Activated CD8-positive, alpha-beta T cell treated with anti-CD3 and anti-CD28 coated beads for 36 hours (primary cell): Measurements from ENCODE around the gene TARDBP. TPM values are rescaled to one million over a fixed set of nuclear protein-coding genes. Genes with fewer than 3 reads are reported as not detected.

Source experiments
- ATAC-seq: fragments of 200-7000 bp; cut with Tn5 transposase; one replicate; pipeline ENCODE4 v1.10.0; 2021; ENCODE audit warnings: mild to moderate bottlenecking, moderate library complexity
- CTCF ChIA-PET: fragments of 350-600 bp; sonication (Branson Sonifier 250); formaldehyde crosslinking; loops from one replicate; lab custom pipeline; 2021; ENCODE audit warnings: antibody characterized with exemption; lab: Charles Lee
- POLR2A ChIA-PET: fragments of 350-600 bp; sonication (Branson Sonifier 250); formaldehyde crosslinking; loops from one replicate; lab custom pipeline; 2021; ENCODE audit warnings: antibody characterized with exemption; lab: Charles Lee
- DNase-seq: peaks from one replicate; pipeline ENCODE4 v3.0.0-alpha.2; 2020
- H3K27ac Mint-ChIP-seq: one replicate; pipeline ENCODE4 v1.8.0; 2021; ENCODE audit warnings: mild to moderate bottlenecking, mixed read lengths
- H3K27me3 Mint-ChIP-seq: one replicate; pipeline ENCODE4 v1.8.0; 2021; ENCODE audit warnings: mixed read lengths
- H3K36me3 Mint-ChIP-seq: one replicate; pipeline ENCODE4 v1.8.0; 2021; ENCODE audit warnings: low read depth, mixed read lengths
- H3K4me1 Mint-ChIP-seq: one replicate; pipeline ENCODE4 v1.8.0; 2021; ENCODE audit warnings: low read depth, mixed read lengths
- H3K4me3 Mint-ChIP-seq: one replicate; pipeline ENCODE4 v1.8.0; 2021; ENCODE audit warnings: mild to moderate bottlenecking, moderate library complexity, mixed read lengths
- H3K9me3 Mint-ChIP-seq: one replicate; pipeline ENCODE4 v1.8.0; 2021; ENCODE audit warnings: mixed read lengths
- CTCF ChIP-seq: fragments of 200-600 bp; IDR thresholded peaks from one replicate; pipeline ENCODE4 v1.8.0; 2022; ENCODE audit warnings: antibody characterized with exemption, mild to moderate bottlenecking
- intact Hi-C: fragments of 100-400 bp; cut with micrococcal nuclease; formaldehyde crosslinking; loops from one replicate; pipeline ENCODE4 v1.10.0; 2022
- total RNA-seq, 2 experiments: library from RNA; stranded (reverse); gene quantifications; one replicate each; pipeline ENCODE4 v1.2.3, GENCODE V29; 2021

The TARDBP gene
- total RNA-seq, 2 experiments from 2014 or later: 152 to 163 TPM

DNA sequence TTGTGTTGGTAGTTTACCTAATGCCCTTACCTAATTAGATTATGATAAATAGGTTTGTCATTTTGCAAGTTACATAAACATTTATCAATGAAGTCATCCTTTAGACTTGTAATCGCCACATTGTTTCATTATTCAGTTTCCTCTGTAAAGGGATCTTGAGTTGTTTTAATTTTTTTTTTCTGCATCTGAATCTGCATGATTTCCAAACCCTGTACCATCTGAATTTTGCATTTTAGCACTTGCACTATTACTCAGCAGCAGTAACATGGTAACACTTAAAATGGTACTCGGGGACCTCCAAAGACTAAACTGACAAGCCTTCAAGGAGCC lies 12.4 kb downstream of the TARDBP start:
- DNase-seq (no peak), ATAC-seq (peak; percentile 24)
- no peak for TF ChIP-seq CTCF
- Mint-ChIP-seq H3K4me1 (peaks cover 18% of the 10 kb centered on the region), H3K9me3 (no peaks in the 10 kb centered on the region), H3K36me3 (peaks cover 48% of the 10 kb centered on the region), H3K27ac (peak overlapping the region; percentile 76), H3K4me3 (no peak overlapping the region), H3K27me3 (no peaks in the 10 kb centered on the region)
- intact Hi-C loops: no loop called here
- ChIA-PET CTCF (interaction anchor here (2.4 kb wide), 1 partner anchor 12 kb away, joined by 21 read pairs; no protein-coding TSS in a partner anchor), POLR2A (interaction anchor here (0.8 to 1.5 kb wide), 4 partner anchors 11 to 28 kb away, joined by 3 to 5 read pairs (median 3); no protein-coding TSS in a partner anchor)

- Mint-ChIP-seq H3K27ac (peak overlapping the region; percentile 75), H3K27me3 (no peaks in the 10 kb centered on the region), H3K4me3 (no peak overlapping the region), H3K9me3 (no peaks in the 10 kb centered on the region), H3K36me3 (peaks cover 43% of the 10 kb centered on the region), H3K4me1 (peaks cover 18% of the 10 kb centered on the region)
- TF ChIP-seq CTCF: no peak
- ChIA-PET POLR2A (interaction anchor here (1.2 to 1.5 kb wide), 3 partner anchors 10 to 27 kb away, joined by 3 to 5 read pairs (median 3); no protein-coding TSS in a partner anchor), CTCF (interaction anchor here (2.4 kb wide), 1 partner anchor 11 kb away, joined by 21 read pairs; no protein-coding TSS in a partner anchor)
- intact Hi-C loops: no loop called here
- ATAC-seq: no peak
- no peak for DNase-seq
Observed at GRCh38 chr1:11025618-11026017, 13.2 kb downstream of the TARDBP start.

- ChIA-PET POLR2A (no interaction called here), CTCF (interaction anchor here (2.4 kb wide), 1 partner anchor 11 kb away, joined by 21 read pairs; no protein-coding TSS in a partner anchor)
- Mint-ChIP-seq H3K4me3 (no peak overlapping the region), H3K9me3 (no peaks in the 10 kb centered on the region), H3K27ac (peak overlapping the region; percentile 75), H3K27me3 (no peaks in the 10 kb centered on the region), H3K4me1 (peaks cover 18% of the 10 kb centered on the region), H3K36me3 (peaks cover 41% of the 10 kb centered on the region)
- DNase-seq (no peak), ATAC-seq (no peak)
- intact Hi-C loops: no loop called here
- TF ChIP-seq CTCF: no peak
Observed at GRCh38 chr1:11026052-11026451, 13.6 kb downstream of the TARDBP start.

DNA sequence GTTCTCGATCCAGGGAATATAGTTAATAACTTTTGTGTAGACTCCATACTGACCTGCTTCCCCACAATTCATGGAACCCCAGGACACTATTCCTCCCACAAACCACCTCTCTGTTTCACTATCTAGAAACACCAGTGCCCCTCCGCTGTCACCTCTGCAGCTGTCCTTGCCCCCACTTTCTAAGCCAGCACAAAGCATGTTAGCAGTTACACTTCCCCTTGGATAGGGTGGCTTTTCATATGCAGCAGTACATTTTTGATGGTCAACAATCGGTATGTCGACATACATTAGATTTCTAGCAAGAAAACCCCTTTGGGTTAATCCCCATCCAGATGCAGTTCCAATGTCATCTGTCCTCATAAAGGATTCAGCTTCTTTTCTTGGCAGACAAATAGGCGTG lies 14.4 kb downstream of the TARDBP start:
- TF ChIP-seq CTCF: no peak
- Mint-ChIP-seq H3K4me3 (no peak overlapping the region), H3K36me3 (peaks cover 35% of the 10 kb centered on the region), H3K9me3 (no peaks in the 10 kb centered on the region), H3K27me3 (no peaks in the 10 kb centered on the region), H3K4me1 (peaks cover 17% of the 10 kb centered on the region), H3K27ac (peak overlapping the region; percentile 9)
- intact Hi-C loops: no loop called here
- POLR2A ChIA-PET: interaction anchor here (0.5 to 1.1 kb wide), 3 partner anchors 11 to 264 kb away, joined by 3 to 5 read pairs (median 3); partner anchors contain the start of gene TARDBP
- CTCF ChIA-PET: interaction anchor here (1.6 kb wide), 1 partner anchor 10 kb away, joined by 16 read pairs; no protein-coding TSS in a partner anchor
- ATAC-seq (no peak), DNase-seq (no peak)

DNA sequence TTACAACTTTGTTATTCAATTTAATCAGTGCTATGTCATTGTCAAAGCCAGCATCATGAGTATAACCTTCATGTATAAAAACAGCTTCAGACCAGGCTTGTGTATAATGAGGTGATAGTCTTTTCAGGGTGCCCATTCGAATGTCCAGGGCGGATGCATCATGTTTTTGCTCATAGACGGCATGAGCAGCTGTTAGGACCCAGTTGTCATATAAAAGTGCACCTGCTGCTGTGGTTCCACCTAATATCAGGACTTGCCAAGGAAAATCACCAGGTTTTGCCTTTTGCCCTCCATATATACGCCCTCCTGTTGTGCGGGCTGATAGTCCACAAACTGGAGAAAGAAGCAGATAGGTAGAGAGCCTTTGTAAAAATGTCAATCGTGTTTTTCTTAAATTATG lies 14.9 kb downstream of the TARDBP start:
- Mint-ChIP-seq H3K9me3 (no peaks in the 10 kb centered on the region), H3K36me3 (peaks cover 31% of the 10 kb centered on the region), H3K27ac (no peak overlapping the region), H3K4me1 (peaks cover 16% of the 10 kb centered on the region), H3K27me3 (no peaks in the 10 kb centered on the region), H3K4me3 (no peak overlapping the region)
- ChIA-PET POLR2A (interaction anchor here (0.5 to 1.1 kb wide), 3 partner anchors 10 to 264 kb away, joined by 3 to 5 read pairs (median 3); partner anchors contain the start of gene TARDBP), CTCF (interaction anchor here (1.6 kb wide), 1 partner anchor 10 kb away, joined by 16 read pairs; no protein-coding TSS in a partner anchor)
- intact Hi-C loops: no loop called here
- DNase-seq (no peak), ATAC-seq (no peak)
- no peak for TF ChIP-seq CTCF
